GM19025 (cell line): ENCODE measurements around the gene ISG20L2.

ENCODE experiments used
- ATAC-seq: cut with Tn5 transposase; IDR thresholded peaks from one replicate; pipeline ENCODE4 v1.9.1; 2021; ENCODE audit warnings: mild to moderate bottlenecking, low read depth, moderate library complexity; ENCODE audit not compliant: unreplicated experiment

The ISG20L2 gene

GRCh38 chr1:156754219-156754618 is 25.7 kb upstream of the ISG20L2 start:
- ATAC-seq = no peak

- no peak for ATAC-seq
Measured at GRCh38 chr1:156752843-156753482, 24.4 kb upstream of the ISG20L2 start.

GRCh38 chr1:156751757-156752481 is 23.4 kb upstream of the ISG20L2 start:
- ATAC-seq = peak; percentile 61

GRCh38 chr1:156751451-156751756 is 22.8 kb upstream of the ISG20L2 start, which contains the start of gene HDGF:
Gene HDGF (minus strand): TSS chr1:156751675. CDS start chr1:156751429, 246 bp downstream.
- peak; percentile 9 for ATAC-seq

- no peak for ATAC-seq
Measured at GRCh38 chr1:156750711-156751450, 22.3 kb upstream of the ISG20L2 start.

GRCh38 chr1:156750191-156750672 is 21.7 kb upstream of the ISG20L2 start:
- ATAC-seq = no peak

- ATAC-seq = no peak
Measured at GRCh38 chr1:156749419-156750118, 21.0 kb upstream of the ISG20L2 start.

GRCh38 chr1:156748670-156749418 is 20.3 kb upstream of the ISG20L2 start:
- ATAC-seq = no peak

- ATAC-seq = no peak
Measured at GRCh38 chr1:156747742-156748669, 19.4 kb upstream of the ISG20L2 start.

GRCh38 chr1:156746728-156747631 is 18.4 kb upstream of the ISG20L2 start:
- ATAC-seq = no peak

GRCh38 chr1:156746406-156746727 is 17.8 kb upstream of the ISG20L2 start:
- ATAC-seq = no peak

- ATAC-seq = no peak
Measured at GRCh38 chr1:156745881-156746280, 17.3 kb upstream of the ISG20L2 start.

GRCh38 chr1:156744786-156745419 is 16.3 kb upstream of the ISG20L2 start:
- no peak for ATAC-seq

- no peak for ATAC-seq
Measured at GRCh38 chr1:156744344-156744743, 15.8 kb upstream of the ISG20L2 start.

- no peak for ATAC-seq
Measured at GRCh38 chr1:156743367-156744302, 15.1 kb upstream of the ISG20L2 start.

- ATAC-seq = no peak
Measured at GRCh38 chr1:156742801-156743200, 14.2 kb upstream of the ISG20L2 start.

- ATAC-seq = no peak
Measured at GRCh38 chr1:156742017-156742416, 13.5 kb upstream of the ISG20L2 start.
